Measurements from ENCODE around the gene SDC4.

The SDC4 gene

GRCh38 chr20:45293041-45294002 lies 54.9 kb downstream of the SDC4 start:
- peak; percentile 85 to 91 for ATAC-seq

GRCh38 chr20:45292343-45292742 lies 55.9 kb downstream of the SDC4 start:
- ATAC-seq = no peak

- no peak for ATAC-seq
These were observed 56.7 kb downstream of the SDC4 start for GRCh38 chr20:45291526-45291925.

- ATAC-seq = peak; percentile 14 to 26
These were observed 57.4 kb downstream of the SDC4 start for GRCh38 chr20:45290677-45291355.

GRCh38 chr20:45289942-45290676 lies 58.1 kb downstream of the SDC4 start:
- ATAC-seq = no peak

- no peak for ATAC-seq
These were observed 59.4 kb downstream of the SDC4 start for GRCh38 chr20:45288860-45289259.

- ATAC-seq = no peak
These were observed 59.8 kb downstream of the SDC4 start for GRCh38 chr20:45288376-45288775.

GRCh38 chr20:45283551-45284057 lies 64.6 kb downstream of the SDC4 start:
- ATAC-seq = peak in 1 of 2 donors; percentile 38

- no peak for ATAC-seq
These were observed 65.3 kb downstream of the SDC4 start for GRCh38 chr20:45282700-45283550.

- no peak for ATAC-seq
These were observed 68.2 kb downstream of the SDC4 start for GRCh38 chr20:45279992-45280391.

- ATAC-seq = no peak
These were observed 72.9 kb downstream of the SDC4 start for GRCh38 chr20:45275338-45275737.
